NCI-H128 (cell line): ENCODE results near the gene NANP.

ENCODE experiments used
- DNase-seq: peaks from one replicate; lab custom pipeline; 2025; ENCODE audit not compliant: unreplicated experiment; lab: John Stamatoyannopoulos, UW

Gene NANP

GRCh38 chr20:25571817-25572216 lies 52.0 kb downstream of the NANP start:
- DNase-seq, result no peak

GRCh38 chr20:25571240-25571639 lies 52.6 kb downstream of the NANP start:
- no peak for DNase-seq

- DNase-seq, result no peak
Observed at GRCh38 chr20:25570148-25570530, 53.7 kb downstream of the NANP start.

- DNase-seq, result no peak
Observed at GRCh38 chr20:25567286-25567685, 56.5 kb downstream of the NANP start.

- no peak for DNase-seq
Observed at GRCh38 chr20:25566821-25567220, 57.0 kb downstream of the NANP start.

- no peak for DNase-seq
Observed at GRCh38 chr20:25565578-25566157, 58.1 kb downstream of the NANP start.

- no peak for DNase-seq
Observed at GRCh38 chr20:25563876-25564275, 59.9 kb downstream of the NANP start.

- DNase-seq, result no peak
Observed at GRCh38 chr20:25563362-25563761, 60.5 kb downstream of the NANP start.
